OCI-LY1 (cell line): ENCODE measurements around the gene AHSP.

Experiments used
- H2AFZ ChIP-seq: fragments of 200-600 bp; sonication (generic), shearing (Covaris generic); 2 replicates; pipeline ENCODE4 v1.6.0; 2014; ENCODE audit warnings: antibody characterized with exemption, mild to moderate bottlenecking, low read length
- H3F3A ChIP-seq: fragments of 200-600 bp; sonication (generic), shearing (Covaris generic); 2 replicates; pipeline ENCODE4 v1.6.0; 2014; ENCODE audit warnings: mild to moderate bottlenecking, antibody characterized with exemption, low read length, moderate library complexity; ENCODE audit not compliant: insufficient read depth
- H3K27ac ChIP-seq: fragments of 200-600 bp; sonication (generic); 2 replicates; pipeline ENCODE4 v1.5.1; 2014; ENCODE audit warnings: low read length, mixed run types, mild to moderate bottlenecking, low read depth; ENCODE audit not compliant: poor library complexity, severe bottlenecking
- H3K27me3 ChIP-seq: fragments of 200-600 bp; sonication (generic); 2 replicates; pipeline ENCODE4 v1.6.0; 2014; ENCODE audit warnings: antibody characterized with exemption, mild to moderate bottlenecking, low read length, moderate library complexity; ENCODE audit not compliant: insufficient read depth
- H3K36me3 ChIP-seq: fragments of 200-600 bp; sonication (generic); 2 replicates; pipeline ENCODE4 v1.6.1; 2014; ENCODE audit warnings: mild to moderate bottlenecking, antibody characterized with exemption, low read length, moderate library complexity, mixed read lengths; ENCODE audit not compliant: insufficient read depth
- H3K4me1 ChIP-seq: fragments of 200-600 bp; sonication (generic); 2 replicates; pipeline ENCODE4 v1.5.1; 2014; ENCODE audit warnings: mild to moderate bottlenecking, low read length, moderate library complexity; ENCODE audit not compliant: insufficient read depth, severe bottlenecking
- H3K4me2 ChIP-seq: fragments of 200-600 bp; sonication (generic), shearing (Covaris generic); 2 replicates; pipeline ENCODE4 v1.6.1; 2014; ENCODE audit warnings: low read length
- H3K4me3 ChIP-seq: fragments of 200-600 bp; sonication (generic); 2 replicates; pipeline ENCODE4 v1.5.1; 2014; ENCODE audit warnings: low read length, low read depth, mild to moderate bottlenecking, mixed read lengths; ENCODE audit not compliant: poor library complexity, severe bottlenecking
- H3K79me2 ChIP-seq: fragments of 200-600 bp; shearing (Covaris generic); 2 replicates; pipeline ENCODE4 v1.6.1; 2016; ENCODE audit warnings: mixed run types, low read length, mixed read lengths; ENCODE audit not compliant: insufficient read depth
- H3K9ac ChIP-seq: fragments of 200-600 bp; sonication (generic), shearing (Covaris generic); 2 replicates; pipeline ENCODE4 v1.6.1; 2014; ENCODE audit warnings: mild to moderate bottlenecking, low read length, mixed read lengths
- H3K9me2 ChIP-seq: fragments of 200-600 bp; sonication (generic), shearing (Covaris generic); 2 replicates; pipeline ENCODE4 v1.6.1; 2014; ENCODE audit warnings: low read depth, mild to moderate bottlenecking, low read length, mixed read lengths
- H3K9me3 ChIP-seq: fragments of 200-600 bp; shearing (Covaris generic); 2 replicates; pipeline ENCODE4 v1.6.1; 2014; ENCODE audit warnings: low read length, mixed read lengths
- H4K20me1 ChIP-seq: fragments of 200-600 bp; sonication (generic), shearing (Covaris generic); 2 replicates; pipeline ENCODE4 v1.6.0; 2016; ENCODE audit warnings: mild to moderate bottlenecking, low read length; ENCODE audit not compliant: insufficient read depth
- CTCF ChIP-seq: fragments of 200-600 bp; sonication (generic), shearing (Covaris generic); IDR thresholded peaks from 2 replicates; pipeline ENCODE4 v1.5.1; 2017; ENCODE audit warnings: mild to moderate bottlenecking, antibody characterized with exemption, low read length, moderate library complexity, mixed read lengths
- EZH2 ChIP-seq: fragments of 200-600 bp; sonication (generic), shearing (Covaris generic); IDR thresholded peaks from 2 replicates; pipeline ENCODE4 v1.8.0; 2017; ENCODE audit warnings: borderline replicate concordance, mixed run types, mild to moderate bottlenecking, antibody characterized with exemption, low read length, moderate library complexity, mixed read lengths

Gene AHSP

GRCh38 chr16:31529937-31530312 is 2.2 kb downstream of the AHSP start:
- Histone ChIP-seq H4K20me1 (no peaks in the 10 kb centered on the region), H3K9me3 (no peaks in the 10 kb centered on the region), H3F3A (no peaks in the 10 kb centered on the region), H3K27me3 (no peaks in the 10 kb centered on the region), H3K36me3 (no peaks in the 10 kb centered on the region), H3K4me2 (no peak overlapping the region), H3K9me2 (no peaks in the 10 kb centered on the region), H3K4me1 (no peaks in the 10 kb centered on the region), H3K27ac (no peak overlapping the region), H3K79me2 (no peaks in the 10 kb centered on the region), H3K4me3 (no peak overlapping the region), H2AFZ (no peak overlapping the region), H3K9ac (no peak overlapping the region)
- TF ChIP-seq CTCF (no peak), EZH2 (no peak)

- H3K4me3 ChIP-seq: no peak overlapping the region
Measured at GRCh38 chr16:31530405-31530804, 2.7 kb downstream of the AHSP start.

GRCh38 chr16:31531096-31531495 is 3.4 kb downstream of the AHSP start:
- Histone ChIP-seq H3K9ac (no peak overlapping the region), H3F3A (no peaks in the 10 kb centered on the region), H3K4me3 (no peak overlapping the region), H3K9me3 (no peaks in the 10 kb centered on the region), H3K36me3 (no peaks in the 10 kb centered on the region), H4K20me1 (no peaks in the 10 kb centered on the region), H3K27me3 (no peaks in the 10 kb centered on the region), H3K79me2 (no peaks in the 10 kb centered on the region), H3K4me2 (no peak overlapping the region), H2AFZ (no peak overlapping the region), H3K4me1 (no peaks in the 10 kb centered on the region), H3K27ac (no peak overlapping the region), H3K9me2 (no peaks in the 10 kb centered on the region)
- no peak for TF ChIP-seq EZH2
- TF ChIP-seq CTCF: no peak

More at GRCh38 chr16:31530405-31530804, 2.7 kb downstream of the AHSP start:
- no peaks in the 10 kb centered on the region for H3F3A ChIP-seq
- no peaks in the 10 kb centered on the region for H3K79me2 ChIP-seq
- TF ChIP-seq CTCF: no peak
- no peak for TF ChIP-seq EZH2
- H3K4me1 ChIP-seq: no peaks in the 10 kb centered on the region
- no peaks in the 10 kb centered on the region for H3K27me3 ChIP-seq
- no peaks in the 10 kb centered on the region for H3K9me3 ChIP-seq
- H4K20me1 ChIP-seq: no peaks in the 10 kb centered on the region
- H3K9ac ChIP-seq: no peak overlapping the region
- no peak overlapping the region for H3K27ac ChIP-seq
- H3K9me2 ChIP-seq: no peaks in the 10 kb centered on the region
- H3K4me2 ChIP-seq: no peak overlapping the region
- no peaks in the 10 kb centered on the region for H3K36me3 ChIP-seq
- no peak overlapping the region for H2AFZ ChIP-seq
